Stimulated activated CD8-positive, alpha-beta memory T cell treated with anti-CD3 and anti-CD28 coated beads, Interleukin-7, amount 100 ng/mL, for 4 hours (primary cell): ENCODE results near the gene PRKN.

Experiments used
- DNase-seq, 2 donors: peaks; one replicate each; pipeline ENCODE4 v3.0.0-alpha.2; 2020; ENCODE audit warnings: low read depth in 2 of 2

The PRKN gene

GRCh38 chr6:161383951-161384350 is 1343.6 kb downstream of the PRKN start:
- no peak for DNase-seq

GRCh38 chr6:161379834-161380582 is 1347.6 kb downstream of the PRKN start:
- no peak for DNase-seq

- DNase-seq: no peak
Observed at GRCh38 chr6:161378115-161378514, 1349.5 kb downstream of the PRKN start.

- no peak for DNase-seq
Observed at GRCh38 chr6:161377116-161377515, 1350.5 kb downstream of the PRKN start.

GRCh38 chr6:161376367-161376766 is 1351.2 kb downstream of the PRKN start:
- DNase-seq: no peak

- DNase-seq: no peak
Observed at GRCh38 chr6:161374971-161375873, 1352.3 kb downstream of the PRKN start.

- DNase-seq: peak; percentile 27 to 37
Observed at GRCh38 chr6:161373905-161374451, 1353.6 kb downstream of the PRKN start.

GRCh38 chr6:161372422-161372793 is 1355.2 kb downstream of the PRKN start:
- DNase-seq: no peak

GRCh38 chr6:161370880-161371279 is 1356.7 kb downstream of the PRKN start:
- peak; percentile 34 to 46 for DNase-seq

GRCh38 chr6:161369339-161369738 is 1358.2 kb downstream of the PRKN start:
- DNase-seq: no peak

- no peak for DNase-seq
Observed at GRCh38 chr6:161368514-161368913, 1359.1 kb downstream of the PRKN start.

- no peak for DNase-seq
Observed at GRCh38 chr6:161367472-161367871, 1360.1 kb downstream of the PRKN start.

- DNase-seq: no peak
Observed at GRCh38 chr6:161366301-161366923, 1361.2 kb downstream of the PRKN start.

- no peak for DNase-seq
Observed at GRCh38 chr6:161365633-161366032, 1361.9 kb downstream of the PRKN start.

- DNase-seq: no peak
Observed at GRCh38 chr6:161363286-161363685, 1364.3 kb downstream of the PRKN start.

- DNase-seq: no peak
Observed at GRCh38 chr6:161362266-161362665, 1365.3 kb downstream of the PRKN start.

GRCh38 chr6:161361529-161361928 is 1366.0 kb downstream of the PRKN start:
- no peak for DNase-seq

- no peak for DNase-seq
Observed at GRCh38 chr6:161360520-161360919, 1367.0 kb downstream of the PRKN start.

GRCh38 chr6:161359618-161359945 is 1368.0 kb downstream of the PRKN start:
- DNase-seq: no peak

GRCh38 chr6:161356167-161356854 is 1371.3 kb downstream of the PRKN start:
- no peak for DNase-seq

- no peak for DNase-seq
Observed at GRCh38 chr6:161355696-161356095, 1371.9 kb downstream of the PRKN start.

- no peak for DNase-seq
Observed at GRCh38 chr6:161354956-161355355, 1372.6 kb downstream of the PRKN start.
